Spleen (tissue), 11 donors: ENCODE data around the gene ITGAE. TPM values are rescaled to one million over a fixed set of nuclear protein-coding genes. Genes with fewer than 3 reads are reported as not detected.

ENCODE experiments used
- DNase-seq: peaks from one replicate; pipeline ENCODE4 v3.0.0-alpha.2; 2020
- H3K27ac ChIP-seq, 8 donors: fragments of 200-600 bp; sonication (generic) in 7 of 8; 1 replicate in 4 of 8; 2 replicates in 4 of 8; pipeline versions ENCODE4 v1.5.0 to v1.8.0; 2016 to 2021; ENCODE audit warnings: inconsistent platforms in 4 of 8, mild to moderate bottlenecking in 4 of 8, moderate library complexity in 1 of 8
- H3K27me3 ChIP-seq, 7 donors: fragments of 200-600 bp; sonication (generic) in 6 of 7; replicated peaks in 1 of 7; 1 replicate in 4 of 7; 2 replicates in 3 of 7; pipeline versions ENCODE4 v1.5.0 to v1.8.0; 2016 to 2021; ENCODE audit warnings: inconsistent platforms in 3 of 7, mild to moderate bottlenecking in 1 of 7
- H3K36me3 ChIP-seq, 6 donors: fragments of 200-600 bp; sonication (generic) in 5 of 6; 1 replicate in 4 of 6; 2 replicates in 2 of 6; pipeline versions ENCODE4 v1.5.0 to v1.8.0; 2016 to 2021; ENCODE audit warnings: inconsistent platforms in 2 of 6
- H3K4me1 ChIP-seq, 6 donors: fragments of 200-600 bp; sonication (generic) in 5 of 6; 1 replicate in 3 of 6; 2 replicates in 3 of 6; pipeline versions ENCODE4 v1.5.0 to v1.8.0; 2016 to 2021; ENCODE audit warnings: inconsistent platforms in 3 of 6
- H3K4me3 ChIP-seq, 8 donors: fragments of 200-600 bp; sonication (generic) in 7 of 8; 1 replicate in 4 of 8; 2 replicates in 4 of 8; pipeline versions ENCODE4 v1.5.0 to v1.8.0; 2016 to 2021; ENCODE audit warnings: inconsistent platforms in 4 of 8, mild to moderate bottlenecking in 4 of 8, moderate library complexity in 2 of 8
- H3K9me3 ChIP-seq, 8 donors: fragments of 200-600 bp; sonication (generic) in 7 of 8; 1 replicate in 4 of 8; 2 replicates in 4 of 8; pipeline versions ENCODE4 v1.5.0 to v1.8.0; 2016 to 2021; ENCODE audit warnings: inconsistent platforms in 4 of 8
- CTCF ChIP-seq, 11 experiments: fragments of 200-600 bp in 7 of 11; fragments of 450-650 bp in 4 of 11; sonication (generic) in 4 of 11; IDR thresholded peaks in 8 of 11; conservative IDR thresholded peaks in 3 of 11; 1 replicate in 7 of 11; 2 replicates in 4 of 11; pipeline versions ENCODE4 v1.4.0 to v1.8.0; 2016 to 2021; ENCODE audit warnings: antibody characterized with exemption in 11 of 11, inconsistent platforms in 4 of 11, mild to moderate bottlenecking in 1 of 11
- POLR2A ChIP-seq, 3 donors: fragments of 450-650 bp; IDR thresholded peaks; one replicate each; pipeline ENCODE4 v1.5.1; 2017; ENCODE audit warnings: antibody characterized with exemption in 3 of 3, mild to moderate bottlenecking in 1 of 3
- POLR2AphosphoS5 ChIP-seq, 3 donors: sonication (generic); formaldehyde crosslinking; IDR thresholded peaks; one replicate each; pipeline ENCODE4 v1.5.1; 2017; ENCODE audit warnings: antibody characterized with exemption in 3 of 3
- WGBS, 5 donors: extraction: QIAGEN DNeasy Blood & Tissue Kit in 3 of 5; methylation state at CpG; one replicate each; pipeline versions ENCODE4 v1.1.5 to v1.1.7; 2013 to 2018; 5-methylcytosine and 5-hydroxymethylcytosine counted together
- intact Hi-C: fragments of 100-400 bp; cut with DNase I; formaldehyde crosslinking; loops from one replicate; pipeline ENCODE4 v1.15.0; 2023; ENCODE audit warnings: low total_unique reads
- polyA plus RNA-seq, 3 donors: library from polyadenylated mRNA; stranded (reverse); fragments of 200-250 nt; gene quantifications; one replicate each; pipeline ENCODE4 v1.2.1, GENCODE V29; 2013
- total RNA-seq, 7 donors: library from RNA; depleted of rRNA in 3 of 7; stranded (reverse); fragments of >200 nt in 3 of 7; fragmentation: NEBNext Ultra II Directional in 4 of 7; extraction: Animal tissue kit (Norgen Biotek cat#: 25700) in 4 of 7; gene quantifications; one replicate each; pipeline versions ENCODE4 v1.1.0 to v1.2.1, GENCODE V29; 2016 to 2021
- donor health status: healthy with polysubstance abuse.
- donor health status: DM: no; HTN: no; CAD: no; lungs with moderate emphysema.
- donor health status: DM: no; HTN: no; CAD: no.
- donor health status: Bipolar disorder and iron deficiency.
- donor health status: healthy.
- donor health status: DM: no; HTN: no; CAD: no.
- donor health status: DM: yes; HTN: yes; CAD: no.

Gene ITGAE
- total and polyA plus RNA-seq, 10 donors, result 20.3 to 91.1 (median 28.2) TPM

- no peak overlapping the region for H3K4me3 ChIP-seq
- H3K36me3 ChIP-seq, result peaks cover 0 to 49% (median 19%) of the 10 kb centered on the region in 6 donors
- intact Hi-C loops, result no loop called here
- DNase-seq, result no peak
- 89 to 93% (median 91%) methylated on average over 6 of the region's 6 CpGs for WGBS, 5 donors
- peak overlapping the region in 1 of 8 donors; percentile 94 for H3K27ac ChIP-seq
- H3K9me3 ChIP-seq, result no peaks in the 10 kb centered on the region
- no peaks in the 10 kb centered on the region for H3K27me3 ChIP-seq
- H3K4me1 ChIP-seq, result peaks cover 15 to 46% (median 36%) of the 10 kb centered on the region in 6 donors
- TF ChIP-seq CTCF (IDR thresholded peaks at IDR 0.05 in 8 of 11, conservative IDR thresholded peaks at IDR 0.05 in 3 of 11), result no peak
- TF ChIP-seq POLR2AphosphoS5 (IDR thresholded peaks at IDR 0.05), result peak; percentile 15 to 38 (median 29)
Observed at GRCh38 chr17:3666516-3666915, 134.5 kb downstream of the ITGAE start.

- DNase-seq, result no peak
- Histone ChIP-seq H3K27ac (peak overlapping the region in 1 of 8 donors; percentile 94), H3K9me3 (no peaks in the 10 kb centered on the region), H3K27me3 (no peaks in the 10 kb centered on the region), H3K4me1 (peaks cover 15 to 46% (median 37%) of the 10 kb centered on the region in 6 donors), H3K4me3 (no peak overlapping the region), H3K36me3 (peaks cover 0 to 50% (median 19%) of the 10 kb centered on the region in 6 donors)
- intact Hi-C loops, result no loop called here
- 81 to 94% (median 85%) methylated on average over 5 of the region's 5 CpGs for WGBS, 5 donors
- TF ChIP-seq POLR2A (IDR thresholded peaks at IDR 0.05) (no peak), CTCF (IDR thresholded peaks at IDR 0.05 in 8 of 11, conservative IDR thresholded peaks at IDR 0.05 in 3 of 11) (no peak), POLR2AphosphoS5 (IDR thresholded peaks at IDR 0.05) (peak in 2 of 3 donors; percentile 14 to 35)
Observed at GRCh38 chr17:3665834-3666233, 135.2 kb downstream of the ITGAE start.

Other genes with a start within 250 kb of the ITGAE start
- gene TRPV3, start 243.4 kb downstream of the ITGAE start, total RNA-seq, result 1 to 10 TPM in 5 of 7 donors, under 1 TPM in 2; 0.32 to 2.0 (median 1.2) TPM
- gene TRPV3, start 243.4 kb downstream of the ITGAE start, polyA plus RNA-seq, result under 1 TPM; 0.13 to 0.45 (median 0.20) TPM
- gene TRPV1, start 191.8 kb downstream of the ITGAE start, total RNA-seq, result 1 to 10 TPM; 2.1 to 6.8 (median 4.2) TPM
- 1 to 10 TPM; 2.2 to 3.0 (median 2.5) TPM for gene TRPV1, start 191.8 kb downstream of the ITGAE start, polyA plus RNA-seq
- 10 to 100 TPM in 6 of 7 donors, 1 to 10 TPM in 1; 8.6 to 13.6 (median 10.4) TPM for gene SHPK, start 164.9 kb downstream of the ITGAE start, total RNA-seq
- gene SHPK, start 164.9 kb downstream of the ITGAE start, polyA plus RNA-seq, result 1 to 10 TPM; 2.3 to 4.3 (median 2.6) TPM
- 10 to 100 TPM; 11.8 to 42.5 (median 16.5) TPM for gene CTNS, start 164.4 kb downstream of the ITGAE start, total RNA-seq
- gene CTNS, start 164.4 kb downstream of the ITGAE start, polyA plus RNA-seq, result 1 to 10 TPM; 5.7 to 8.9 (median 5.7) TPM
- gene TAX1BP3, start 132.6 kb downstream of the ITGAE start, total RNA-seq, result 10 to 100 TPM; 32.9 to 57.1 (median 53.5) TPM
- 10 to 100 TPM; 35.2 to 65.7 (median 47.9) TPM for gene TAX1BP3, start 132.6 kb downstream of the ITGAE start, polyA plus RNA-seq
- gene EMC6, start 132.4 kb downstream of the ITGAE start, total RNA-seq, result 10 to 100 TPM in 5 of 7 donors, 1 to 10 TPM in 2; 6.0 to 28.8 (median 20.0) TPM
- gene EMC6, start 132.4 kb downstream of the ITGAE start, polyA plus RNA-seq, result 10 to 100 TPM; 49.1 to 85.3 (median 67.9) TPM
- 100 to 1,000 TPM in 6 of 7 donors, 10 to 100 TPM in 1; 62.5 to 185 (median 143) TPM for gene P2RX5, start 105.0 kb downstream of the ITGAE start, total RNA-seq
- gene P2RX5, start 105.0 kb downstream of the ITGAE start, polyA plus RNA-seq, result 100 to 1,000 TPM; 276 to 313 (median 280) TPM
- gene HASPIN, start 77.3 kb downstream of the ITGAE start, total RNA-seq, result 1 to 10 TPM; 1.5 to 4.7 (median 2.6) TPM
- gene HASPIN, start 77.3 kb downstream of the ITGAE start, polyA plus RNA-seq, result 1 to 10 TPM in 2 of 3 donors, under 1 TPM in 1; 0.74 to 2.5 (median 1.8) TPM
- gene NCBP3, start 45.1 kb upstream of the ITGAE start, total RNA-seq, result 10 to 100 TPM; 24.9 to 43.9 (median 39.8) TPM
- gene NCBP3, start 45.1 kb upstream of the ITGAE start, polyA plus RNA-seq, result 10 to 100 TPM; 13.0 to 22.8 (median 20.6) TPM
- gene CAMKK1, start 91.9 kb upstream of the ITGAE start, total RNA-seq, result 10 to 100 TPM in 2 of 7 donors, 1 to 10 TPM in 5; 7.7 to 13.0 (median 8.8) TPM
- 10 to 100 TPM in 1 of 3 donors, 1 to 10 TPM in 2; 5.2 to 10.0 (median 10.0) TPM for gene CAMKK1, start 91.9 kb upstream of the ITGAE start, polyA plus RNA-seq
- gene P2RX1, start 115.3 kb upstream of the ITGAE start, total RNA-seq, result 10 to 100 TPM; 16.8 to 46.3 (median 23.1) TPM
- 10 to 100 TPM in 2 of 3 donors, 1 to 10 TPM in 1; 9.2 to 22.0 (median 10.3) TPM for gene P2RX1, start 115.3 kb upstream of the ITGAE start, polyA plus RNA-seq
- 100 to 1,000 TPM; 161 to 240 (median 219) TPM for gene ATP2A3, start 163.2 kb upstream of the ITGAE start, total RNA-seq
- 100 to 1,000 TPM; 103 to 190 (median 189) TPM for gene ATP2A3, start 163.2 kb upstream of the ITGAE start, polyA plus RNA-seq